HCT116 (cell line): ENCODE results near the gene RYR2. TPM values are rescaled to one million over a fixed set of nuclear protein-coding genes. Genes with fewer than 3 reads are reported as not detected.

ENCODE experiments used
- ATAC-seq: fragments of 200-7000 bp; cut with Tn5 transposase; 2 replicates; pipeline ENCODE4 v1.9.1; 2020; ENCODE audit warnings: mild to moderate bottlenecking, moderate library complexity
- BruUV-seq: library from RNA; stranded (reverse); fragments of 400-500 nt; replicated peaks from 2 replicates; lab custom pipeline; 2021; lab: Mats Ljungman, UMichigan
- CTCF ChIA-PET: fragments of 300-600 bp; sonication (Branson Sonifier 250); formaldehyde crosslinking; loops from one replicate; lab custom pipeline; 2021; ENCODE audit warnings: antibody characterized with exemption; lab: Charles Lee
- POLR2A ChIA-PET: fragments of 300-600, 350-600 bp; sonication (Branson Sonifier 250); formaldehyde crosslinking; loops from one replicate; lab custom pipeline; 2021; ENCODE audit warnings: antibody characterized with exemption; lab: Charles Lee
- RAD21 ChIA-PET, 2 experiments: fragments of 300-600 bp; sonication (Branson Sonifier 250); formaldehyde crosslinking; loops; one replicate each; lab custom pipeline; 2023; ENCODE audit warnings: low total read pairs in 2 of 2; ENCODE audit not compliant: uncharacterized antibody in 2 of 2, unreplicated experiment in 2 of 2, low non-redundant PET in 1 of 2; lab: Charles Lee
- DNase-seq: peaks from one replicate; pipeline ENCODE4 v3.0.0-alpha.2; 2010; ENCODE audit warnings: low read depth, low spot score
- H2AFZ ChIP-seq: fragments of 200-600 bp; shearing (Covaris generic), sonication (generic); 2 replicates; pipeline ENCODE4 v1.6.1; 2017; ENCODE audit warnings: low read depth, mixed run types, mixed read lengths, antibody characterized with exemption, low read length; ENCODE audit not compliant: poor library complexity, severe bottlenecking
- H3K27ac ChIP-seq: 2 replicates; pipeline ENCODE4 v1.5.1; 2012; ENCODE audit warnings: low read depth, low read length
- H3K27me3 ChIP-seq: fragments of 200-600 bp; sonication (generic); 2 replicates; pipeline ENCODE4 v1.6.1; 2016; ENCODE audit warnings: mixed run types, low read length, mixed read lengths; ENCODE audit not compliant: insufficient read depth
- H3K36me3 ChIP-seq, 2 experiments: fragments of 200-500 bp in 1 of 2; fragments of 200-600 bp in 1 of 2; sonication (Bioruptor generic) in 1 of 2; sonication (generic) in 1 of 2; 2 replicates each; pipeline versions ENCODE4 v1.5.1 to v1.6.1; 2014 to 2016; ENCODE audit warnings: low read length in 2 of 2, inconsistent platforms in 1 of 2, mixed read lengths in 1 of 2, mixed run types in 1 of 2; ENCODE audit not compliant: insufficient read depth in 2 of 2, control insufficient read depth in 1 of 2
- H3K4me1 ChIP-seq, 2 experiments: fragments of 200-600 bp in 1 of 2; sonication (generic) in 1 of 2; 2 replicates each; pipeline versions ENCODE4 v1.5.1 to v1.6.1; 2012 to 2017; ENCODE audit warnings: low read length in 2 of 2, inconsistent platforms in 1 of 2, mild to moderate bottlenecking in 1 of 2, mixed read lengths in 1 of 2, mixed run types in 1 of 2, moderate library complexity in 1 of 2; ENCODE audit not compliant: insufficient read depth in 2 of 2, control insufficient read depth in 1 of 2
- H3K4me2 ChIP-seq: fragments of 200-600 bp; sonication (generic); 2 replicates; pipeline ENCODE4 v1.6.1; 2017; ENCODE audit warnings: mixed run types, low read length, mixed read lengths
- H3K4me3 ChIP-seq, 2 experiments: fragments of 200-600 bp in 1 of 2; sonication (generic) in 1 of 2; replicated peaks in 1 of 2; 2 replicates each; pipeline ENCODE4 v1.5.1; 2011 to 2016; ENCODE audit warnings: low read length in 2 of 2, control low read depth in 1 of 2, low read depth in 1 of 2, mild to moderate bottlenecking in 1 of 2, mixed read lengths in 1 of 2, mixed run types in 1 of 2
- H3K79me2 ChIP-seq: fragments of 200-600 bp; sonication (generic); 2 replicates; pipeline ENCODE4 v1.6.1; 2017; ENCODE audit warnings: mild to moderate bottlenecking, mixed run types, low read length, moderate library complexity, mixed read lengths; ENCODE audit not compliant: insufficient read depth
- H3K9ac ChIP-seq: fragments of 200-600 bp; sonication (generic); 2 replicates; pipeline ENCODE4 v1.6.1; 2016; ENCODE audit warnings: low read length, mixed read lengths
- H3K9me2 ChIP-seq: fragments of 200-600 bp; sonication (generic), shearing (Covaris generic); 2 replicates; pipeline ENCODE4 v1.6.1; 2017; ENCODE audit warnings: mixed run types, mild to moderate bottlenecking, moderate library complexity; ENCODE audit not compliant: insufficient read depth
- H3K9me3 ChIP-seq, 2 experiments: fragments of 200-500 bp in 1 of 2; fragments of 200-600 bp in 1 of 2; sonication (Bioruptor generic) in 1 of 2; sonication (generic) in 1 of 2; 2 replicates each; pipeline ENCODE4 v1.6.1; 2014 to 2017; ENCODE audit warnings: low read length in 2 of 2, mixed read lengths in 2 of 2, inconsistent platforms in 1 of 2, low read depth in 1 of 2, mild to moderate bottlenecking in 1 of 2, mixed run types in 1 of 2, moderate library complexity in 1 of 2; ENCODE audit not compliant: control insufficient read depth in 1 of 2, insufficient read depth in 1 of 2
- H4K20me1 ChIP-seq: fragments of 200-600 bp; sonication (generic), shearing (Covaris generic); 2 replicates; pipeline ENCODE4 v1.6.1; 2017; ENCODE audit warnings: mixed run types, mild to moderate bottlenecking, moderate library complexity; ENCODE audit not compliant: insufficient read depth
- ATF3 ChIP-seq: IDR thresholded peaks from 2 replicates; pipeline ENCODE4 v1.6.1; 2012
- CEBPB ChIP-seq: IDR thresholded peaks from 2 replicates; pipeline ENCODE4 v1.6.1; 2012; ENCODE audit warnings: low read depth
- EZH2 ChIP-seq: fragments of 200-600 bp; sonication (generic); IDR thresholded peaks from 2 replicates; pipeline ENCODE4 v1.6.1; 2017; ENCODE audit warnings: antibody characterized with exemption, mixed run types
- POLR2A ChIP-seq: IDR thresholded peaks from 2 replicates; pipeline ENCODE4 v1.7.0; 2011; ENCODE audit warnings: borderline replicate concordance; ENCODE audit not compliant: insufficient read depth, insufficient read length; ENCODE audit errors: extremely low read depth
- POLR2AphosphoS5 ChIP-seq: IDR thresholded peaks from 2 replicates; pipeline ENCODE4 v1.6.1; 2011; ENCODE audit warnings: mild to moderate bottlenecking, low read depth, low read length, moderate library complexity
- RAD21 ChIP-seq: IDR thresholded peaks from 2 replicates; pipeline ENCODE4 v1.6.1; 2012; ENCODE audit warnings: low read depth, mild to moderate bottlenecking
- SRF ChIP-seq: IDR thresholded peaks from 2 replicates; pipeline ENCODE4 v1.6.1; 2012; ENCODE audit warnings: low read depth
- YY1 ChIP-seq: IDR thresholded peaks from 2 replicates; pipeline ENCODE4 v1.6.1; 2011; ENCODE audit warnings: low read length, low read depth, moderate library complexity, mild to moderate bottlenecking; ENCODE audit not compliant: insufficient replicate concordance; ENCODE audit errors: extremely low read depth
- ZFX ChIP-seq: fragments of 450-650 bp; IDR thresholded peaks from 2 replicates; pipeline ENCODE4 v1.6.1; 2017
- intact Hi-C: fragments of 100-400 bp; cut with micrococcal nuclease; formaldehyde crosslinking; loops from 2 replicates; pipeline ENCODE4 v1.10.0; 2022
- total RNA-seq: library from RNA; stranded (reverse); gene quantifications from one replicate; pipeline ENCODE4 v1.2.1, GENCODE V29; 2021; ENCODE audit not compliant: unreplicated experiment
- TF ChIP-seq, protein P1 (sequence below), 3 experiments: fragments of 200-600 bp in 1 of 3; sonication (generic) in 1 of 3; IDR thresholded peaks in 2 of 3; conservative IDR thresholded peaks in 1 of 3; 2 replicates each; pipeline ENCODE4 v1.5.1; 2012 to 2017; ENCODE audit warnings: low read depth in 2 of 3, low read length in 2 of 3, antibody characterized with exemption in 1 of 3, borderline replicate concordance in 1 of 3, control low read depth in 1 of 3, mild to moderate bottlenecking in 1 of 3, mixed read lengths in 1 of 3, mixed run types in 1 of 3, moderate library complexity in 1 of 3; ENCODE audit not compliant: insufficient read depth in 1 of 3

The RYR2 gene
- total RNA-seq, 1 experiment from 2014 or later: 0.02 TPM

DNA sequence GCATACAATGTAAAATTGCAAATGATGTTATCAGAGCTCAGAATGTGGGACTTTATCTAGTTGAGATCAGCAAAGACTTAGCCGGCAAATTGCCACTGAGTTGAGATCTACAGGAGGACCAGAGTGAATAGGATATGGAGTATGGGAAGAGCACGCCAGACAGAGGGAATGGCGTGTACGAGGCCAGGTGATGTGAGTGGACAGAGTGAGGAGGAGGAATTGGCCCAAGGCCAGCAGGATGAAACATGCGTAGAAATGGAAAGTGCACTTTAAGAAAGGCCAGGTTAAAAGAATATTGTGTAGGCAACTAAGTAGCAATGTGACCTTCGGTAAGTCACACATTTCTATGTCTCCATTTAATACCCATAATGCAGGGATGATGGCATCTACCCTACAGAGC, 637.7 kb downstream of the RYR2 start (continued):
- TF ChIP-seq ATF3 (no peak), ZFX (no peak), SRF (no peak), CEBPB (no peak)

- Histone ChIP-seq H3K27ac (no peak overlapping the region), H2AFZ (no peak overlapping the region), H3K9me3 (peaks cover 6 to 25% of the 10 kb centered on the region in 2 experiments; a peak in 2 of 4 replicates), H3K4me2 (no peak overlapping the region), H3K36me3 (no peaks in the 10 kb centered on the region), H3K27me3 (no peaks in the 10 kb centered on the region)
- ATAC-seq: no peak
- BruUV-seq: no TSS peak
- RAD21 ChIA-PET: no interaction called here
- TF ChIP-seq SRF (no peak), RAD21 (no peak), POLR2AphosphoS5 (no peak), YY1 (no peak), CEBPB (no peak), EZH2 (no peak), ATF3 (no peak), POLR2A (no peak)
- TF ChIP-seq, protein P1, sequence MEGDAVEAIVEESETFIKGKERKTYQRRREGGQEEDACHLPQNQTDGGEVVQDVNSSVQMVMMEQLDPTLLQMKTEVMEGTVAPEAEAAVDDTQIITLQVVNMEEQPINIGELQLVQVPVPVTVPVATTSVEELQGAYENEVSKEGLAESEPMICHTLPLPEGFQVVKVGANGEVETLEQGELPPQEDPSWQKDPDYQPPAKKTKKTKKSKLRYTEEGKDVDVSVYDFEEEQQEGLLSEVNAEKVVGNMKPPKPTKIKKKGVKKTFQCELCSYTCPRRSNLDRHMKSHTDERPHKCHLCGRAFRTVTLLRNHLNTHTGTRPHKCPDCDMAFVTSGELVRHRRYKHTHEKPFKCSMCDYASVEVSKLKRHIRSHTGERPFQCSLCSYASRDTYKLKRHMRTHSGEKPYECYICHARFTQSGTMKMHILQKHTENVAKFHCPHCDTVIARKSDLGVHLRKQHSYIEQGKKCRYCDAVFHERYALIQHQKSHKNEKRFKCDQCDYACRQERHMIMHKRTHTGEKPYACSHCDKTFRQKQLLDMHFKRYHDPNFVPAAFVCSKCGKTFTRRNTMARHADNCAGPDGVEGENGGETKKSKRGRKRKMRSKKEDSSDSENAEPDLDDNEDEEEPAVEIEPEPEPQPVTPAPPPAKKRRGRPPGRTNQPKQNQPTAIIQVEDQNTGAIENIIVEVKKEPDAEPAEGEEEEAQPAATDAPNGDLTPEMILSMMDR (IDR thresholded peaks at IDR 0.05 in 2 of 3, conservative IDR thresholded peaks at IDR 0.05 in 1 of 3; ENCODE audit: borderline replicate concordance in 1 of 3, insufficient read depth in 1 of 3, low read depth in 2 of 3, low read length in 2 of 3): no peak
- TF ChIP-seq, all 23 proteins: peak for 0
- DNase-seq: no peak
- ChIA-PET POLR2A (no interaction called here), CTCF (no interaction called here)
- H3K4me1 ChIP-seq: no peaks in the 10 kb centered on the region
- H3K4me3 ChIP-seq: no peak overlapping the region
- H3K9ac ChIP-seq: no peak overlapping the region
- intact Hi-C loops: no loop called here
- H3K9me2 ChIP-seq: no peaks in the 10 kb centered on the region
- no peaks in the 10 kb centered on the region for H4K20me1 ChIP-seq
- no peaks in the 10 kb centered on the region for H3K79me2 ChIP-seq
Measured at GRCh38 chr1:237681210-237681609, 639.2 kb downstream of the RYR2 start.
